LNCaP clone FGC (cell line): ENCODE results near the gene PIGW.

Experiments used
- DNase-seq: peaks from one replicate; pipeline ENCODE4 v3.0.0-alpha.2; 2011; ENCODE audit warnings: low read depth
- H3K4me3 ChIP-seq: 2 replicates; pipeline ENCODE4 v1.5.1; 2011; ENCODE audit warnings: mild to moderate bottlenecking, low read depth, low read length, control low read depth
- CTCF ChIP-seq: IDR thresholded peaks from 2 replicates; pipeline ENCODE4 v1.5.1; 2012; ENCODE audit warnings: mild to moderate bottlenecking; ENCODE audit not compliant: control insufficient read depth, insufficient read depth; ENCODE audit errors: extremely low read depth

PIGW gene

GRCh38 chr17:36501351-36501750 lies 33.4 kb upstream of the PIGW start:
- DNase-seq: no peak
- no peak for TF ChIP-seq CTCF
- no peak overlapping the region for H3K4me3 ChIP-seq

GRCh38 chr17:36501963-36502362 lies 32.8 kb upstream of the PIGW start:
- no peak for DNase-seq
- TF ChIP-seq CTCF: no peak
- no peak overlapping the region for H3K4me3 ChIP-seq

GRCh38 chr17:36503456-36504155 lies 31.2 kb upstream of the PIGW start:
- no peak overlapping the region for H3K4me3 ChIP-seq
- no peak for DNase-seq
- no peak for TF ChIP-seq CTCF

- DNase-seq: no peak
- no peak for TF ChIP-seq CTCF
Measured at GRCh38 chr17:36504156-36504545, 30.6 kb upstream of the PIGW start.

GRCh38 chr17:36505171-36505570 lies 29.6 kb upstream of the PIGW start:
- no peak overlapping the region for H3K4me3 ChIP-seq
- TF ChIP-seq CTCF: no peak
- DNase-seq: no peak

More at GRCh38 chr17:36504156-36504545, 30.6 kb upstream of the PIGW start:
- H3K4me3 ChIP-seq: no peak overlapping the region

- H3K4me3 ChIP-seq: no peak overlapping the region
- DNase-seq: no peak
- no peak for TF ChIP-seq CTCF
Measured at GRCh38 chr17:36506249-36506826, 28.4 kb upstream of the PIGW start.

- no peak overlapping the region for H3K4me3 ChIP-seq
- DNase-seq: no peak
- TF ChIP-seq CTCF: no peak
Measured at GRCh38 chr17:36506831-36507230, 28.0 kb upstream of the PIGW start.
